Panc1 (cell line): ENCODE measurements around the gene RNU5D-1. TPM values are rescaled to one million over a fixed set of nuclear protein-coding genes. Genes with fewer than 3 reads are reported as not detected.
"Not testable (repeated sequence)": the region's sequence is repeated elsewhere in the genome, so short reads cannot be mapped to it uniquely, and the experiment has no call there.

Source experiments
- ATAC-seq: fragments of 200-7000 bp; cut with Tn5 transposase; 2 replicates; pipeline ENCODE4 v1.9.1; 2020; ENCODE audit warnings: mild to moderate bottlenecking, moderate library complexity
- BruUV-seq: library from RNA; stranded (reverse); fragments of 400-500 nt; replicated peaks from 2 replicates; lab custom pipeline; 2021; lab: Mats Ljungman, UMichigan
- CTCF ChIA-PET: fragments of 300-600 bp; sonication (Branson Sonifier 250); formaldehyde crosslinking; loops from one replicate; lab custom pipeline; 2022; ENCODE audit warnings: antibody characterized with exemption; lab: Charles Lee
- POLR2A ChIA-PET: fragments of 300-600 bp; sonication (Branson Sonifier 250); formaldehyde crosslinking; loops from one replicate; lab custom pipeline; 2022; ENCODE audit warnings: antibody characterized with exemption; lab: Charles Lee
- DNase-seq: peaks from one replicate; pipeline ENCODE4 v3.0.0-alpha.2; 2010; ENCODE audit warnings: low read depth, low spot score
- H3K27ac ChIP-seq: 2 replicates; pipeline ENCODE4 v1.5.1; 2011; ENCODE audit warnings: mild to moderate bottlenecking, low read length, inconsistent platforms
- H3K27me3 ChIP-seq: fragments of 200-500 bp; sonication (Bioruptor generic); 2 replicates; pipeline ENCODE4 v1.6.0; 2014; ENCODE audit warnings: low read length, inconsistent platforms; ENCODE audit not compliant: control insufficient read depth, insufficient read depth
- H3K36me3 ChIP-seq: fragments of 200-500 bp; sonication (Bioruptor generic); 2 replicates; pipeline ENCODE4 v1.5.1; 2014; ENCODE audit warnings: inconsistent platforms, mild to moderate bottlenecking, low read length, moderate library complexity; ENCODE audit not compliant: control insufficient read depth, insufficient read depth
- H3K4me1 ChIP-seq: 2 replicates; pipeline ENCODE4 v1.5.1; 2011; ENCODE audit warnings: inconsistent platforms, mild to moderate bottlenecking, low read length, moderate library complexity; ENCODE audit not compliant: control insufficient read depth, insufficient read depth
- H3K4me3 ChIP-seq, 2 experiments: 2 replicates each; pipeline ENCODE4 v1.5.1; 2011 to 2012; ENCODE audit warnings: low read depth in 2 of 2, low read length in 2 of 2, mild to moderate bottlenecking in 2 of 2, inconsistent platforms in 1 of 2, moderate library complexity in 1 of 2
- H3K9me3 ChIP-seq: fragments of 200-500 bp; sonication (Bioruptor generic); 2 replicates; pipeline ENCODE4 v1.5.1; 2014; ENCODE audit warnings: low read depth, mild to moderate bottlenecking, inconsistent platforms, low read length, moderate library complexity; ENCODE audit not compliant: control insufficient read depth, insufficient read depth
- CTCF ChIP-seq: fragments of 450-650 bp; IDR thresholded peaks from 2 replicates; pipeline ENCODE4 v1.5.1; 2017; ENCODE audit warnings: mild to moderate bottlenecking
- POLR2AphosphoS5 ChIP-seq: IDR thresholded peaks from 2 replicates; pipeline ENCODE4 v1.6.1; 2012; ENCODE audit warnings: mild to moderate bottlenecking, low read depth, low read length, moderate library complexity
- REST ChIP-seq, 2 experiments: IDR thresholded peaks; 2 replicates each; pipeline ENCODE4 v1.6.1; 2011 to 2012; ENCODE audit warnings: low read depth in 2 of 2, control low read depth in 1 of 2, low read length in 1 of 2, mild to moderate bottlenecking in 1 of 2, moderate library complexity in 1 of 2; ENCODE audit not compliant: insufficient read depth in 1 of 2
- SIN3A ChIP-seq: IDR thresholded peaks from 2 replicates; pipeline ENCODE4 v1.6.1; 2012; ENCODE audit warnings: low read depth, mild to moderate bottlenecking, low read length, moderate library complexity, borderline replicate concordance; ENCODE audit not compliant: insufficient read depth
- TCF7L2 ChIP-seq: IDR thresholded peaks from 2 replicates; pipeline ENCODE4 v1.6.1; 2011; ENCODE audit warnings: mild to moderate bottlenecking, low read depth, low read length, inconsistent platforms
- in situ Hi-C: cut with HindIII; loops from 2 replicates; pipeline ENCODE4 v1.10.0; 2016; ENCODE audit warnings: low sequenced_read_pairs, low pct_unique_long_range_greater_than_20kb
- intact Hi-C: fragments of 100-400 bp; cut with micrococcal nuclease; formaldehyde crosslinking; loops from one replicate; pipeline ENCODE4 v1.10.0; 2022; ENCODE audit not compliant: unreplicated experiment
- total RNA-seq: library from RNA; stranded (reverse); gene quantifications from one replicate; pipeline ENCODE4 v1.2.1, GENCODE V29; 2021; ENCODE audit not compliant: unreplicated experiment

Gene RNU5D-1
- total RNA-seq, 1 experiment from 2014 or later, result not detected

- peaks cover 10% of the 10 kb centered on the region for H3K4me1 ChIP-seq
- peak overlapping the region; percentile 84 to 91 for H3K4me3 ChIP-seq
- in situ Hi-C loops, result no loop called here
- BruUV-seq, result TSS peak; percentile 82
- CTCF ChIA-PET, result no interaction called here
- DNase-seq (no peak), ATAC-seq (no peak)
- H3K36me3 ChIP-seq, result peaks cover 17% of the 10 kb centered on the region; the same call in 1 of the 2 replicates
- POLR2A ChIA-PET, result interaction anchor here (0.6 to 1.6 kb wide), 6 partner anchors 16 to 54 kb away, joined by 3 to 12 read pairs (median 4); no protein-coding TSS in a partner anchor
- intact Hi-C loops, result no loop called here
- TF ChIP-seq CTCF (no peak), REST (IDR thresholded peaks at IDR 0.05; ENCODE audit: insufficient read depth in 1 of 2, low read depth in 2 of 2, low read length in 1 of 2) (peak in 1 of 2 experiments; percentile 5; a peak in 1 of 4 replicates)
- H3K27ac ChIP-seq, result peak overlapping the region; percentile 92
- H3K9me3 ChIP-seq, result no peaks in the 10 kb centered on the region
- no peaks in the 10 kb centered on the region for H3K27me3 ChIP-seq
Observed at GRCh38 chr1:44775930-44776729, 45.2 kb upstream of the RNU5D-1 start.

- Histone ChIP-seq H3K4me3 (peak within 1 kb of the TSS; percentile 84 to 91), H3K36me3 (peaks cover 17% of the 10 kb centered on the region; the same call in 1 of the 2 replicates), H3K27ac (peak within 1 kb of the TSS; percentile 92), H3K9me3 (no peaks in the 10 kb centered on the region), H3K27me3 (no peaks in the 10 kb centered on the region), H3K4me1 (peaks cover 10% of the 10 kb centered on the region)
- BruUV-seq, result TSS peak; percentile 99
- in situ Hi-C loops, result no loop called here
- ChIA-PET POLR2A (interaction anchor here (0.6 to 1.6 kb wide), 7 partner anchors 9 to 54 kb away, joined by 3 to 16 read pairs (median 4); no protein-coding TSS in a partner anchor), CTCF (no interaction called here)
- ATAC-seq (peak; percentile 93), DNase-seq (peak; percentile 83)
- TF ChIP-seq POLR2AphosphoS5 (peak; percentile 99), TCF7L2 (no peak), SIN3A (peak; percentile 82; the same call in 1 of the 2 replicates), CTCF (no peak), REST (IDR thresholded peaks at IDR 0.05; ENCODE audit: insufficient read depth in 1 of 2, low read depth in 2 of 2, low read length in 1 of 2) (peak in 1 of 2 experiments; percentile 10; a peak in 1 of 4 replicates)
- intact Hi-C loops, result no loop called here
Observed at GRCh38 chr1:44775078-44775929, 44.3 kb upstream of the RNU5D-1 start, which contains the start of gene RPS8. TSS of gene RPS8 (plus strand) at chr1:44775540. CDS start at chr1:44775597, 57 bp downstream.

- in situ Hi-C loops, H3K4me1 ChIP-seq, BruUV-seq, intact Hi-C loops, DNase-seq, H3K27me3 ChIP-seq, H3K36me3 ChIP-seq, H3K9me3 ChIP-seq, CTCF ChIA-PET, H3K27ac ChIP-seq, ATAC-seq, H3K4me3 ChIP-seq: not testable (repeated sequence)
- POLR2A ChIA-PET, result interaction anchor here (1.4 kb wide), 1 partner anchor 45 kb away, joined by 4 read pairs; no protein-coding TSS in a partner anchor
Observed at GRCh38 chr1:44766421-44766820, 35.5 kb upstream of the RNU5D-1 start.
